ENCODE results near the gene CEP83.

GRCh38 chr12:94271351-94271750, 188.3 kb downstream of the CEP83 start:
- TF ChIP-seq CTCF (IDR thresholded peaks at IDR 0.05) = no peak
- no peak for TF ChIP-seq POLR2A (IDR thresholded peaks at IDR 0.05)
- TF ChIP-seq POLR2AphosphoS5 (IDR thresholded peaks at IDR 0.05; ENCODE audit: insufficient read depth in 1 of 2, low read depth in 1 of 2) = no peak

All from vagina (tissue), 2 donors.